Dermis microvascular lymphatic vessel endothelial cell (primary cell): ENCODE measurements around the gene SHISA6. TPM values are rescaled to one million over a fixed set of nuclear protein-coding genes. Genes with fewer than 3 reads are reported as not detected.

Experiments
- DNase-seq, 2 donors: peaks; one replicate each; pipeline versions ENCODE4 v3.0.0 to v3.0.0-alpha.2; 2010; ENCODE audit warnings: low read depth in 2 of 2
- total RNA-seq: library from RNA; depleted of rRNA; stranded (reverse); fragments of >200 nt; gene quantifications from 2 replicates; pipeline ENCODE4 v1.2.1, GENCODE V29; 2014

Gene SHISA6
- total RNA-seq = not detected in 2 replicates

DNA sequence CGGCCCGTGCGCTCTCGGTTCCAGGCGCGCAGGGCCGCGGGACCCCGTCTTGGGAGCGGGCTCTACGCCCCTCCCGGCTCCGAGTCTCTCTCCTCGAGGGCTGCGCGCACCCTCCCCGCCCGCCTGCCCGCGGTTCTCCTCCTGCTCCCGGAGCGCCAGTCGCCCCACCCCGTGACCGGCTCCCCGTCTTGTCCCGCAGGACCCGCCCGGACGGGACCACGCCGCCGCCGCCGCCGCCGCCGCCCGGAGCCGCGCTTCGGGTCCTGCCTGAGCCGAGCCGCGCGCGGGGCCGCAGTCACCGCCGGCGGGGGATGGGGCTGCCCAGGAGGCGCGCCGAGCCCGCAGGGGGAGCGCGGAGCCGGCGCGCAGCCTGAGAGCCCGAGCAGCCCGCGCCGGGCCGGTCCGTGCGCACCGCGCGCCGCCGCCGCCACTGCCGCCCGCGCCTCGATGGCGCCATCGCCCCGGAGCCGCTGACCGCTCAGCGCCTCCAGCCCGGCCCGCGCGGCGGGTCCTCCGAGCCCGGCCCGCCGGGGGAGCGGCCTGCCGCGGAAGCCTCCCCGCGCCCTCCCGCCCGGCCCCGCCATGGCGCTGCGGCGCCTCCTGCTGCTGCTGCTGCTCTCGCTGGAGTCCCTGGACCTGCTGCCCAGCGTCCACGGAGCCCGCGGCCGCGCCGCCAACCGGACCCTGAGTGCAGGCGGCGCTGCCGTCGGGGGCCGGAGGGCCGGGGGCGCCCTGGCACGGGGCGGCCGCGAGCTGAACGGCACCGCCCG is at the start of gene SHISA6:
Gene SHISA6, plus strand, starts transcription at position 373 of the 770 bp plus-strand sequence.
- DNase-seq = no peak

DNA sequence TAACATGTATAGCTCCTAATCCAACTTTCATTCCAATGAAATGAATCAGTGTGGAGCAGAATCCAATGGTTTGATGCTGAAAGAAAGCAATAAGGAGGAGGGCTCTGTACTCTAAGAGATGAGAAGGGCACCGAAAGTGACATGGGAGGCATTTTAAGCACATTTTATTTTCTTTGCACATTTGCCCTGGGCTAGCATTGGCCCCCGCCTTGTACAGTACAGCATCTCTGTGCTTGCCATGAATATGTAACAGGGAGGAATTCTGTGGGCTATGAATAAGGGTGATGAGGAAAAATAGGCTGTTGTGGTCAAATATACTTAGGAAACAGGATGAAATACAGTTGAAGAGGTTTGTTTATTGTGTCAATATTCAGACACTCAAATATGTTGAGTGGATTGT is 45.2 kb upstream of the SHISA6 start:
- DNase-seq = no peak

DNA sequence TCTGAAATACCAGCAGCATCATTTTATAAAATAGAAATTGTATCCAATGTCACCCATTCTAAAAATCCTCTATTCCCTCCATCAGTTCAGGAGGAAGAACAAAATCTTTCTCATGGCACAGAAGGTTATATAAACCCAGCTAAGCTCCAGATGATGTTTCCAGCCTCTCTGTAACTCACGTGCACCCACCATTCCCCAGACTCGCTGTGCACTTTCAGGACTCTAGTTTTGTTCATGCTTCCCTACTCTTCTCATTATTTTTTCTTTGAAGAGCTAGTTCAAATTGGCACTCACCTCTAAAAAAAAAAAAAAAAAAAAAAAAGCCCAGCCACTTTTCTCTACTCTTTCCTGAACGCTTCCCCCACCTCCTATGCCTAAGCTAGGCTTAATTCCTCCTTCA is 36.0 kb upstream of the SHISA6 start:
- no peak for DNase-seq

DNA sequence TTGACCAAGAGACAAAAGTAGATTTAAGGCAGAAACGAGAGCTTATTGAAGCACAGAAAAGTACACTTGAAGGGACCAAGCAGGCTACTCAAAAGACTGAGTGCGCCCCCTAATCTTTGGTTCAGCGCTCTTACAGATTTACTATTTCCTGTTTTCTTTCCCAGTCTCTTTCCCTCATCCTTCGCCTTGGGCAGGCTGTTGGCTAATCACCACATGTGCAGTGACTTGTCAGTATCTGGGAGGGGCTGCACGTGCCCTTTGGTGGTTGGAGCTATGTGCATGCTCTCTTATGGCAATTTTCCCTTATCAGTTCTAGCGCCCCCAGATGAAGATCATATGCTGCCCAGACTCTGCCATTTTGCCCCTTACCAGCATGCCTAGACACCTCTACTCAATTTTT is 35.4 kb upstream of the SHISA6 start:
- DNase-seq = no peak

DNA sequence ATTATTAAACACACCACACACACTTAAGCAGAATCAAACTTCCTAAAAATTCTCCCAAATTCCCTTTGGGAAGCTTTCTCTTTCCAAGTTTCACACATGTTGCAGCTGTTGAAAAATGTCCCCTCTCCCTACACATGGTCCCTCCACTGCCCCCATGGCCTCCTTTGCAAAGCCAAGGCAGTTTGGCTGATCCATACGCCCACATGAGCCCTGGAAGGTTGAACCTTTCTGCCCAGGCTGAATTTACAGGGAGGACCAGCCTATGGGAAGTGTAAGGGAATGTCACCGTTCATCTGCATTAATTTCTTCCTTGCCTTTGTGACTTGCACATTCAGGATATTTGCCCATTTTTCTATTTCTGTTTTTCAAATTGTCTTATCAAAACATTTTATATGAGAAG is 31.1 kb upstream of the SHISA6 start:
- no peak for DNase-seq

DNA sequence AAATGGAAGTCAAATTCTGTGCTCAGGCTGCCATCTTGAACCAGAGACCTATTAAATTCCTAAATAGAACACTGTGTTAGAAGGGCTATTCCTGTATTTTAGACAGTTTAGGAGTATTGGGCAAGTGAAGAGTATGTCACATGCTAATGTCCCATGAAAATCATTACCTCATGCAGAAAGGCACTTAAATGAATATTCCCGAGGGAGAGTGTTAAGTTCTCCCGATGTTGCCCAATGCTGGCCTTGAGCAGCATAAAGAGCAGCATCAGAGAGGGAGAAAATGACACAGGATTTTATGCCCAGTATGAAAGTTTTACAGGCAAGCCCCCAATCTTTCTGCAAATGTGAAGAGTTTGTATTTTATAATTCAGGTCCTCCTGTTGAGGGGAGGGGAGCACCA is 28.2 kb upstream of the SHISA6 start:
- no peak for DNase-seq

DNA sequence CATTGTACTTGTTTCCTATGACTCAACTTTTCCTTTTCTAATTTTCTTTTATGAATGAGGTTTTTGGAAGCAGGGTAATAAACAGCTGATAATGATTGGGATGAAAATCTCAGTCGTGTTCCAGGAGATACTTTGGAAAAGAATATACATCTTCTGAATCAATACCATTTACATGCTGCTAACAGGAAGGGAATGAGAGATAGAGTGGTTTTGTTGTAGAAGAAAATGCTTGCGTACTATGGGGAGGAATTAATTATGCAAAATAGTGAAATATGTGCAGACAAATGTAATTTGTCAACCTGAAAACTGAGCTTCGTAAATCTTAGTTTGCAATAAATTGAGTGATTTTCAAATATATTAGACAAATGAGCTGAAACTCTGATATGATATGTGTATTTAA is 24.0 kb upstream of the SHISA6 start:
- DNase-seq = no peak

DNA sequence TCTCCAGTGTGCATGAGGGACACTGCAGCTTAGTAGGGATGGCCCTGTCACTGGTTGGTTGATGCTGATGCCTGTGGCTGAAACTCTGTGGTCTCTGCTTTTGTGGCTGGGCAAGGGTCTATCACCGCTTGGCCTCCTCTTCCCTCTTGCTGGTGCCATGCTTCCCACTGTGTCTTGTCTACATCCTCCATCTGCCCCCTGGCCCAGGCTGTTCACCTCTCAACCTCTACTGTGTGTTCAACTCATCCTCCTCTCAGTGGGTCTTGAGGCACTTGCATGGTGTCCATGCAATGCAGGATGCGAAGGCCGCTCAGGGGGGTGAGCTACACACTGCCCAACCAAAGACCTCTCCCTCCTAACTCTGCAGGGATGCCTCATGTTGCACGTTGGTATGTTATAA is 19.8 kb upstream of the SHISA6 start:
- no peak for DNase-seq

DNA sequence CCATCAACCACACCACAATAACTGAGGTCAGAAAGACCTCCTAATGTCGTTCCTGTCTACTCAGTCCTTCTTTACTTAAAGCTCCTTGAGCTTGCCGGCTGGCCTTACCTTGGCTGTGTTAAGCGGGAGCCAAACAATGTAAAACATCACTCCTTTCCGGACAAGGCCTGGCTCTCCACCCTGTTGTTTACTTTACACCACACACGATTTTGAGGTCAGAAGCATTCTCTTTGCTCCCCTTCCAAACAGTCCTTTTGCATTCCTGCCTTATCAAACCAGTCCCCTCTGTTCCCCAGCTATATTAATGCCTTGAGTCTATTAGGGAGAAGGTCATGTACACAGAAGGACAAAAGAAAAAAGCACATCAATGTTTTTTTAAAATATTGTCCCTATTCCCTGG is 19.3 kb upstream of the SHISA6 start:
- no peak for DNase-seq

DNA sequence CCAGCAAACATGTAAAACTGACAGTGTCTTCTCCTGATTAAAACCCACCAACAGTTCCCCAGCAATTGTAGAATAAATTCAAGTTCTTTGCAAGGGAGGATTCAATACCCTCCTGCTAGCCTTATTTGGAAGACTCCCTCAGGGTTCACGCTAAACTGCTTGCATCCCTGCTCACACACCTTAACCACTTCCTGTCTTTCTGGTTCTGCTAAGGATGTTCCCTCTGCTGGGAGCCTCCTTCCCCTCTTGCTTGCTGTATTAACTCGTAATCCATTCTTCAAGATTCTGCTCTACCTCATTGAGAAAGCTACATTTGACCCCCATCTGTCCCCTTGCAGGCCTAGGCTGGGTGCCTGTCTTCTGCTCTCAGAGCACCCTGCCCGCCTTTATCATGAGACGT is 2.3 kb upstream of the SHISA6 start:
- DNase-seq = no peak

DNA sequence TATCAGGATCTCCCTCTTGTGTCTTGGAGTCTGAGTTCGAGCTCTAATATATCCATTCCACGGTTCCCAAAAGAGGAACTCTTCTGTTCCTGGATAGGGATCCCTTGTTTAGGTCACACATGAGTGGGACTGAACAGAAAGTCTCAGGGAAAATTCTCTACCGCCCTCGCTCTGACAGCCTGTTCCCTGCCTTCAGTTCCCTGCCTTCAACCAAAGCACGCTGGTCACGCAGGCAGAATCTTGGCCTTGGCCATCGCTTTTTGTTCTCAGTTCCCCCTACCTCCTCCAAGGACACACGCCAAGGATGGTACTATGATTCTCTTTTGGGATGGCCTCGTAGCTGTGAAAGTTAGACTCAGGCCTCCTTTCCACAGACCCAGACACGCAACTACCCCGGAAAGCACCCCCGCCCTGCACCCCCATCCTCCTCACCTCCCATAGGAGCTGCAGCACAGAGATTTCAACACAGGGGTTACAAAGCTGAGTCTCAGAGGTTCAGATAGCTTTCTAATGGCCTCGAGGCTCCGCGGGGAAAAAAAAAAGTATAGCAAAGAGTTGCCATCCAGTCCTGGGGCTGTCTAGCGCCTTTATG is 1.5 kb upstream of the SHISA6 start:
- no peak for DNase-seq

DNA sequence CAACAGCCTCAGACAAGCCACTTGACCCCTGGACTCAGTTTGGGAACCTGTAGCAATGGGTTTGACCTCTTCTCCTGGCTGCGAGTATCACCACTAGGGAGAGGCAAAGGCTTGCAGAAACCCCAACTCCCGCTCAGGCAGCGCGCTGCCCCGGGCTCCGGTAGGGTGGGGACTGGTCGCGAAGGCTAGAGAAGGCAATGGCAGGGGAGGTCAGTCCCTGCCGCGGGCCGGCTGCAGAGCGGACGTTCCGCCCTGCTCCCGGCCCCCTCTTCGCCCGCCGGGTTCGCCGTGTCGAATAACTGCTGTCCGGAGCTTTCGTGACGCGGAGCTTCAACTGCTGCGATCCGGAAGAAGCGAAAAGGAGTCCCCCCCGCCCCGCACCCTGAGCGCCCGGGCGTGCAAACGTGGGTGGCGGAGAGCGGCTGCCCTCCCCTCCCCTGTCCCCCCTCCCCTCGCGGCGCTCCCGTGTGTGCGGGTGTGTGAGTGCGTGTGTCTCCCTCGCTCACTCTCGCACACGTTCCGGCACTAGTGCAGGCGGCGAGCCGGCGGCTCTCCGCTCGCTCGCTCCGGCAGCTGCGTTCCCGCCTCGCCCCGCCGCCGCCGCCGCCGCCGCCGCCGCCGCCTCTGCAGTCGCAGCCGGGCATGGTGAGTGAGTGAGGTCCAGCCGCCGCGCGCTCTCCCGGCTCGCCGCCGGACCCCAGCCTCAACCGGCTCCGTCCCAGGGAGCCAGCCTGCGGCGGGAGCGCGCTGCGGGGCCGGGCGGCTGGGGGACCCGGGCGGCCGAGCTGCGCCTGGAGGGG is 772 bp upstream of the SHISA6 start:
- no peak for DNase-seq

DNA sequence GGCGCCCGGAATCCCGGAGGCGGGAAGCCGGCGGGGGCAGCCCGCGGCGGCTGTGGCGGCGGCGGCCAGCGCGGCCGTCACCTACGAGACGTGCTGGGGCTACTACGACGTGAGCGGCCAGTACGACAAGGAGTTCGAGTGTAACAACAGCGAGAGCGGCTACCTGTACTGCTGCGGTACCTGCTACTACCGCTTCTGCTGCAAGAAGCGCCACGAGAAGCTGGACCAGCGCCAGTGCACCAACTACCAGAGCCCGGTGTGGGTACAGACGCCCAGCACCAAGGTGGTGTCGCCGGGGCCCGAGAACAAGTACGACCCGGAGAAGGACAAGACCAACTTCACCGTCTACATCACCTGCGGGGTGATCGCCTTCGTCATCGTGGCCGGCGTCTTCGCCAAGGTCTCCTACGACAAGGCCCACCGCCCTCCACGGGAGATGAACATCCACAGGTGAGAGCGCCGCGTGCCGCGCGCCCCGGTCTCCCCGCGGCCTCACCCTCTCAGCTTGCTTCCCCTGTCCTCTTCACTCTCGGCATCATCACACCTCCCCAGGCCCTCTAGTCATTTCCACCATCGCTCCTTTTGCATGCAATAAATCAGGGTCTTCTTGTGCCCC is 706 bp downstream of the SHISA6 start:
- DNase-seq = no peak

DNA sequence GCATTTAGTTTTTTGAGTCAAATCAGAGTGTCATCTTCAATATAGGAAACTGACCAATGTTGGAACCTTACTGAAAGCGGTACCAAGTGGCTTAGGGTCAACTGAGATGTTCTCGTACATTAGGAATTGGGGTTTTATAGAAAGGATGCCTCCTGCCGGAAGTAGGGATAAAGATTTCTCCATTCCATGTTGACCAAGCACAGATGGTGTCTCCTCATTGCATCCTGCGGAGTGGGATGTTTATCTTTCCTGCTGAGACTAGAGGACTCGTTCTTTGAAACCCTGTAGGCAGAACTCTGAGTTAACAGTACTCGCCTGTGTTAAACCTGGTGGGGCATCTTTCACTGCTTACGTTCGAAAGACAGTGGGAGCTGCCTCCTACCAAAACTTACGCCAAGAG is 1.4 kb downstream of the SHISA6 start:
- DNase-seq = no peak

DNA sequence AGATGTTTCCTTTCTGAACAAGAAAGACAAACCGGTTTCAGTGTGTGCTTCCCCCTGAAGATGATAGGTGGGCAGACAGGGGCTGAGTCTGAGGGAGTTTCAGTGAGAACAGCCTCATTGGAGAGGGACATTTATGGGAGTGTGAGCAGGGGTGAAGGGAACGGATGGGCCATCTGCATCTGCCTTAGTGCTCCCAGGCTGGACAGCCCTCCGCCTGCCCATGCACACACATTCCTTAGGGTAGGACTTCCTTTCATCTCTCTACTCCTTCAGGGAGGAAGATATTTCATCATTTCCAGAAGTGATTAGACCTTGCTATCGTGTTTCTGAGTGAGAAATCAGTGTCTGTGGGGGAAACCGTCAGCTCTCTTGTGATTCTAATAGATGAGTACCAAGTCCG is 3.8 kb downstream of the SHISA6 start:
- DNase-seq = no peak

DNA sequence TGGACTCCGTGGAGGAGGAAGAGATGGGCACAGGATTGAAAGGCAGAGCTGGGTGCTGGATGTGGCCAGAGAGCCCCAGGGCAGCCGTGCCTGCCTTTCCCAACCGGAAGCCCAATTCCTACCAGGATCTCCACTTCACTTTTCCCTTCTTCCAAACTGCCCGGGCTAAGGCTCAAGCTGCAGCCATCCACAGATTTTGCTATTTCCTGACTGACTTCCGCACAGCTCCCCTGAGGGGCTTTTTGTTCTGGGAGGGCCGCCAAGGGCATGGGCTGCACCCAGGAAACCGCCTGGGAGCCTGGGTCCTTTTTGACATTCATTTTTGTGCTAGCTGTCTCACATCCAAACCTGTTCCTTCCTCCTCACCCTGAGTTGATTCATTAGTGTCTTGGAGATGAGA is 4.2 kb downstream of the SHISA6 start:
- no peak for DNase-seq

DNA sequence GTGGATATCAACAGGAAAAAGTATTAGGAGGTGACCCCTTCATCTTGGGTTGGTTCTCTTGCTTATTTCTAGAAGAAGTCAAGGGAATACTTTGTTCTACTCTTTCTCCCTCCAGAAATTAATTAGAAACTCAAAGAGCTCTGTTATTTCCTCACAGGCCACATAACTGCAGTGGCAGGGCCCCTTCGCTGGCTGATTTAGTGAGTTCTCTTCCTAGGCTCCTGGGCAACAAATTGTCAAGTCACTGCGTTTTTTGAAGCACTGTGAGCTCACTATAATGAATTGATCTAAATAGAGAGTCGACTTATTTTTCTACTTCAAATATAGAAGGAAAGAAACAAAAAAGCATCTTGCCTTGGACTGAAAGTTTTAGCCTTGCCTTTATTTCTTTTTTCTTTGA is 4.8 kb downstream of the SHISA6 start:
- no peak for DNase-seq

DNA sequence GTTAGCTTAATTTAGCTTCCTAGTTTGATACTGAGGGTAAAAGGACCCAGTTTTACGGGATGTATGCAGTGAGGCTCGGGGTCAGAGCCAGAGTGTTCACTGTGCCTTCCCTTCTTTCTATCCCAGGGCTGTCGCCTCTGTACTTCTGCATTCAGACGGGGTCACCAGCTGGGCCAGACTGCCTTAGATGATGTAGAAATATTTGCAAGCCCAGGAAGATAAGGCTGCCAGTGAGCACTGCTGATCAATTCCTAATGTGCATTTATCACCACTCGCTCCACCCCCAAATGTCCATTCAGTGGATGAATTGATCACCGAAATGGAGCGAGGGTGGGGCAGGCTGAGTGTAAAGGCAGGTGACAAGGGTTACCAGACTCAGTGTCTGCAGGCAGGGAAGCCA is 9.1 kb downstream of the SHISA6 start:
- DNase-seq = no peak

DNA sequence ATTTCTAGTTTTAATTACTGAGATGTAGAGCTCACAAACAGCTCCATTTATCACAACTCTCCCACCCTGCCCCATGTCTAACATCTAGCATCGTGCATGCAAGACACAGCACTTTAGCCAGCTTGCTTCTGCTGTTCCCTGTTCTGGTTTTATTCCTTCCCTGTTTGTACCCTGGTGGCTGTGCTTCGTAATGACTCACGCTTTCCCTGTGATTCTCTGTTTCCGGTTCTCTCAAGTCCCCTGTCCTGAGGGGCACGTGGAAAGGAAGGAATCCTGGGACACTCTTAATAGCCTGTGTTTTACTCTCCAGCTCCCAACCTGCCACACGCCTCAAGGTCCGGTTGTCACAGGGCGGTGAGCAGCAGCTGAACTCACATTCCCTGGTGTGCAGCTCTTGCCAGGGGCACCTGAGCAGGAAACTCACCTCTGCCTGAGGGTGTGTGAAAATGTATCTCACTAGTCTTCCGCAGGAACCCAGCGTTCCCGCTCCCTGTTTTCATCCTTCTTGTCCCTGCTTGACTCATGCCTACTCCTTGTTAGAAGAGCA is 10.6 kb downstream of the SHISA6 start:
- no peak for DNase-seq

DNA sequence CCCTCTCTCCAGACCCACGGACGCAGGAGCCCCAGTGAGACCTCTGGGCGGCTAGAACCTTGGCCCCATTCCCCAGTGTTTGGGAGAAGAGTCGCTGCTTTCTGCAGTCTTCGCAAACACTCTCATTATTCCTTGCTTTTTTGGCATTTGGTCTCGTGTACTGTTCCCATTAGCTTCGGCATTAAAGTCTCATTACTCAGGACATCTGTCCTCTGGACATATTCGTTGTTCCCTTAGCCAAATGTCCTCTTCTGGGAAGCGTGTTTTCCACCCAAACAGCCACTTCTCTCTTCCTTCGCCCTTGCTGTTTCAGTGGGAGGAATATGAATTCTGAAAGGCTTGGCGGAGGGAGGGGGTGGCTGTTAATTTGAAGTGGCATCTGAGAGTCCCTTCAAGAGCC is 11.1 kb downstream of the SHISA6 start:
- no peak for DNase-seq

DNA sequence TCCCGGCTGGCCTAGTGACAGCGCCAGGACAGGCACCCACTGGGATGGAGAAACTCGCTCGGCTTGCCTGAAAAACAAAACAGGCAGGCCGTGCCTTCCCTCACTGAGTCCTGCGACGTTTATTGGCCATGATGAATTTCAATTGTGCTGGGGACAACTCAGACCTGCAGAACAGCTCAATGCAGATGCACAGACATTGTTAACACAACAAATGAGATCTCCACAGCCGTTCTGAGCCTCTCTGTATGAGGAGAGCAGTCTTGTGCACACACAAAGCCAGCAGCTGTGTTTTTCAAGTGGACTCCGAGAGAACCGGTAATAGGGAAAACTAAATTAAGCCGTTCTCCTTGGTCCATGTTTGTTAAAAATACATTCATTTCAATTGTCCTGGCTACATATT is 15.9 kb downstream of the SHISA6 start:
- no peak for DNase-seq
